HG03135 (cell line): ENCODE measurements around the gene HMGCL.
A peak's percentile ranks its signal among the peaks of the same experiment; 100 is the strongest.
"Not testable (repeated sequence)": the region's sequence is repeated elsewhere in the genome, so short reads cannot be mapped to it uniquely, and the experiment has no call there.

Experiments
- ATAC-seq: cut with Tn5 transposase; IDR thresholded peaks from one replicate; pipeline ENCODE4 v1.9.1; 2021; ENCODE audit warnings: mild to moderate bottlenecking, moderate library complexity; ENCODE audit not compliant: unreplicated experiment

HMGCL gene

DNA sequence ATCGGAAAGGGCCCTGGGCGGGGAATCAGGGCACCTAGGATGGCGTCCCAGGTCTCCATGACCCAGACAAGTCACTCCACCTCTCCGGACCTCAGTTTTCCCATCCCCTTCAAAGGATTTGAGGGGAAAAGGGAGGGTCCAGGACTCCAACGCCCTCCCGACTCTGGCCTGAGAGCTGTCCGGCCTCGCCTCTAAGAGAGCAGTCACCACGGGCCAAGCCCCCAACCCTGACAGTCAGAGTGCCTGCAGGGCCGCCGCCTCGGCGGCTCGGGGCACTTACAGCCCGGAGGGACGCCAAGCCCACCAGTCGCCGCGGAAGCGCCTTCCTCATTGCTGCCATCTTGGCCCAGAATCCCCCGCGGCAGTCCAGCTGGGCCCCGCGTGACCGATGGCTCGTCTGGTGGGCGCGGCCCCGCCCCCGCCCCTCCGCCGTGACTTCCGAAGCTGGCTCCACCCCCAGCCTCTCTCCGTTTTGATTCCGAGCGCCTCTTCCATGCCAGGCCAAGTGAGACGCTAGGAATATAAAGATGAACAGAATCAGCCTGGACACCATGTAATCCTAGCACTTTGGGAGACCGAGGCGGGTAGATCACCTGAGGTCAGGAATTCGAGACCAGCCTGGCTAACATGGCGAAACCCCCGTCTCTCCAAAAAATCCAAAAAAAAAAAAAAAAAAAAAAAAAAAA, at the start of gene HMGCL:
TSS of gene HMGCL (minus strand) at position 354 of the 686 bp plus-strand sequence. CDS start at position 340, 14 bp downstream.
- ATAC-seq: peak; percentile 76

GRCh38 chr1:23872421-23872820, 47.2 kb upstream of the HMGCL start:
- ATAC-seq: no peak

GRCh38 chr1:23869051-23869450, 43.8 kb upstream of the HMGCL start:
- ATAC-seq: no peak

- ATAC-seq: peak; percentile 3
Observed at GRCh38 chr1:23868557-23869016, 43.4 kb upstream of the HMGCL start.

DNA sequence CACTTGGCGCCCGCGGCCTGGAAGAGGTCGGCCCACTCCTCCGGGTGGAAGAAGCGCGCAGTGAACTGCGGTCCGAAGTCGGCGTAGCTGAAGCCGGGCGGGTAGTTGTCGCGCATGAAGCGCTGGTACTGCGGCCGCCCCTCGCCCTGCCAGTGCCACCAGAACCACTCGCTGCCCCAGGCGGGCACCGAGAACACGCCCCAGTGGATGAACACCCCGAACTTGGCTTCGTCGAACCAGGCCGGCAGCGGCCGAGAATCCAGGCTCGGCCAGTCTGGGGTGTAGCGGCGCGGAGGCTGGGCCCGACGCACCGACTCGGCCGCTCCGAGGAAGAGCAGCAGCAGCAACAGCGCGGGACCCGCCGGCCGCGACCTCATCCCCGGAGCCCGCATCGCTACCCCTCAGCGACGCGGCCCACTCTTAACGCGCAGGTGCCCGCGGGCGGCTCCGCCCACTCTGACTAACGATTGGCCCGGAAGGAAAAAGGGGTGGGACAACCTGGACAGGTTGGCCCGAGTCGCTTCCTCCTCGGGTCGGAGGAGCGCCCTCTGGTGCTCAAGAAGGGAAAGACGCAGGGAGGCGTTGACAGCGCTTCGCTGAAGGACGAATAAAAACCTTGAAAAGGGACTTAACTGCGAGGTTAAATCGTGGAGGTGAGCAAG, 42.8 kb upstream of the HMGCL start, which contains the start of gene FUCA1:
TSS of gene FUCA1 (minus strand) at position 396 of the 662 bp plus-strand sequence. CDS start at position 392, 4 bp downstream.
- peak; percentile 88 for ATAC-seq

DNA sequence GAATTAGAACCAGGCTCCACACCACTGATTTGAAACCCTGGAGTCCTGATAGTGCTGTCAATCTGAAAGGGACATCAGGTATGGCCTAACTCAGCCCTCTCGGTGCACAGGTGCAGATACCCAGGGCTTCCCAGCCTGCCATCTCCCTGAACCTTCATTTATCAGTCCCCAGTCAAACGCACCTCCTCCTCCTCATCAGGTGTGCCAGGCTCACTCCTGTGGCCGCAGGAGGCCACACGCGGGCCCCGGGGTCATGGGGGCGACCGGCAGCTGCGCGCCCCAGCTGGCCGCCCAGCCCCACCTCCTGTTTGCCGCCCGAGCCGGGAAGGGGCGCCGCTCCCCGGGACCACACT, 42.3 kb upstream of the HMGCL start:
- peak; percentile 9 for ATAC-seq

DNA sequence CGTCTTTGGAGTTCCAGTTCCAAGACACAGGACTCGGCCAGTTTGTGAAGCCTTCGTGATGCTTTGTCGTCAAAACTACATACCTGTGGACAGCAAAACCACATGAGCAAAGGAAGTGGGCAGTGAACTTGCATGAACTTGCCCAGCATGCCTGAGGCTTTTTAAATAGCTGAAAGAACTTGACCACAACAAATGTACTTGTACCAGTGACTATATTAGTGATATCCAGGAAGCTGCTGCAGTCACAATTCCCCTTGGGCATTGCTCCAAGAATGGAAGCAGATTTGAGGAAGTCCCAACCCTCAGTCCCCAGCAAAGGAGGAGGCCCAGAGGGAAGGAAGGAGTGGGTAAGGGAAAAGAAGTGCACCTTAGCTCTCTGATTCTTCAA, 40.3 kb upstream of the HMGCL start:
- ATAC-seq: no peak

DNA sequence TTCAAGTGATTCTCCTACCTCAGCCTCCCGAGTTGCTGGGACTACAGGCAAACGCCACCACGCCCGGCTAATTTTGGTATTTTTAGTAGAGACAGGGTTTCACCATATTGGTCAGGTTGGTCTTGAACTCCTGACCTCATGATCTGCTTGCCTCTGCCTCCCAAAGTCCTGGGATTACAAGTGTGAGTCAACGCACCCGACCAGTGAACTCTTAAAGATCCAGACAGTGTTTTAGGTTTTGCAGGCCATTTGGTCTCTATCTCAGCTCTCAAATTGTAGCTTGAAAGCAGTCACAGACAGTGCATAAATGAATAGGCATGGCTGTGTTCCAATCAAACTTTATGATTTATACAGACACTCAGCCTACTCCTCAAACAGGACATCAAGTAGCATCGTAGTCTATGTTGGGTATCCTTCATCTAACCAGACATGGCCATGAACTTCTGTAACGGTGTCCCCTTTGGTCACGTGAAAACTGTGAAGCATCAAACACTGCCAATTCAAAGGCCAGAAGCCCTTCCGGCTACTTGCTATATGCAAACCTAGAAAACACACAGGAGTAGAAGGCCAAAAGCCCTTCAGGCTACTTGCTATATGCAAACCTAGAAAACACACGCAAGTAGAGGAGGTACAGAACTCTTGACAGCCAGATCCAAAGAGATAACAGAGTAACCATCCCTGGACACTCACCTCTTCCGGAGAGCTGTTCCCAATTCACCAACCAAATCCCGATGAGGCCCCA, 39.7 kb upstream of the HMGCL start:
- ATAC-seq: no peak

- ATAC-seq: no peak
Observed at GRCh38 chr1:23862640-23863039, 37.4 kb upstream of the HMGCL start.

GRCh38 chr1:23854568-23854967, 29.3 kb upstream of the HMGCL start:
- no peak for ATAC-seq

DNA sequence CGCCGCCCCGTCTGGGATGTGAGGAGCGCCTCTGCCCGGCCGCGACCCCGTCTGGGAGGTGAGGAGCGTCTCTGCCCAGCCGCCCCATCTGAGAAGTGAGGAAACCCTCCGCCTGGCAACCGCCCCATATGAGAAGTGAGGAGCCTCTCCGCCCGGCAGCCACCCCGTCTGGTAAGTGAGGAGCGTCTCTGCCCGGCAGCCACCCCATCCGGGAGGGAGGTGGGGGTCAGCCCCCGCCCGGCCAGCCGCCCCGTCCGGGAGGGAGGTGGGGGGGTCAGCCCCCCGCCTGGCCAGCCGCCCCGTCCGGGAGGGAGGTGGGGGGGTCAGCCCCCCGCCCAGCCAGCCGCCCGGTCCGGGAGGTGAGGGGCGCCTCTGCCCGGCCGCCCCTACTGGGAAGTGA, 27.9 kb upstream of the HMGCL start:
- ATAC-seq: not testable (repeated sequence)

- not testable (repeated sequence) for ATAC-seq
Observed at GRCh38 chr1:23851406-23851805, 26.2 kb upstream of the HMGCL start.

GRCh38 chr1:23848673-23849616, 23.7 kb upstream of the HMGCL start:
- no peak for ATAC-seq

- not testable (repeated sequence) for ATAC-seq
Observed at GRCh38 chr1:23847482-23848095, 22.4 kb upstream of the HMGCL start.

DNA sequence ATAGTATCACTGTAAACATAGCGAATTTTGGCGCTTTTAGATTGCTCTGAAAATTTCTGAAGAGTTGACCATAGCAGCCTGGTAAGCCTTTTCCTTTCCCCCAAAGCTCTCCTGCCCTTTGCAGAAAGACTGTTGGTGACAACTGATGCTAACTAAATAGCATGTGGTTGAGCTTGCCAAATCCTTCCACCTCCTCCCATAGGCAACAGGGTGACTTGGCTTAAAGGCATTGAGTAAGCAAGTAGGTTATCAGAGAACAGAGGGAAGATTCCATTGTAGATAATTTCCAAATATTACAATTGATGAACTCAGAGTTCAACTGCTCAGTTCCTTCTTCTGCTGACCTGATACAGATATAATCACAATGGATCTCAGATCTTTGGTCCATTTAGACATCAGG, 19.9 kb upstream of the HMGCL start:
- no peak for ATAC-seq

DNA sequence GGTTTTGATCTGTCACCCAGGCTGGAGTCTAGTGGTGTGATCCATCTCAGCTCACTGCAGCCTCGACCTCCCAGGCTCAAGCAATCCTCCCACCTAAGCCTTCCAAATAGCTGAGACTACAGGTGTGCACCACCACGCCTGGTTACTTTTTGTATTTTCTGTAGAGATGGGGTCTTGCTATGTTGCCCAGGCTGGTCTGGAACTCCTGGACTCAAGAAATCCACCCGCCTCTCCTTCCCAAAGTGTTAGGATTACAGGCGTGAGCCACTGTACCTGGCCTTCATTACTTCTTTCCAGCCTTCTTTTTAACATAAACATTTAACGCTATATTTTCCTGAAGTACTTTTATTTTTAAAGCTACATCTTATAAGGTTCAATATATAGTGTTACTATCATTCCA, 18.4 kb upstream of the HMGCL start:
- ATAC-seq: no peak

DNA sequence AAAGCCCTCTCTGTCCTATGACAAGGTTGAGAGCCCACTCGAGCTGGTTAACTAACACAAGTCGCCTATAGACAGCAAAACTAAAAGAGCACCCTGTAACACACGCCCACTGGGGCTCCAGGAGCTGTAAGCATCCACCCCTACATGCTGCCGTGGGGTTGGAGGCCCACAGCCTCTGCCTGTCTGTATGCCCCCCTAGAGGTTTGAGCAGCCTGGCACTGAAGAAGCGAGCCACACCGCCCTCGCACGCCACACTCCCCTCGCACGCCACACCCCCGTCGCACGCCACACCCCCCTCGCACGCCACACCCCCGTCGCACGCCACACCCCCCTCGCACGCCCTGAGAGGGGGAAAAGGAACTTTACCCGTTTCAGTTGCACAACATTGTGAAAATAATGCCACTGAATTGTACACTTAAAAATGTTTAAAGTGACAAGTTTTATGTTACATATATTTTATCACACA, 13.2 kb upstream of the HMGCL start:
- peak; percentile 76 for ATAC-seq

DNA sequence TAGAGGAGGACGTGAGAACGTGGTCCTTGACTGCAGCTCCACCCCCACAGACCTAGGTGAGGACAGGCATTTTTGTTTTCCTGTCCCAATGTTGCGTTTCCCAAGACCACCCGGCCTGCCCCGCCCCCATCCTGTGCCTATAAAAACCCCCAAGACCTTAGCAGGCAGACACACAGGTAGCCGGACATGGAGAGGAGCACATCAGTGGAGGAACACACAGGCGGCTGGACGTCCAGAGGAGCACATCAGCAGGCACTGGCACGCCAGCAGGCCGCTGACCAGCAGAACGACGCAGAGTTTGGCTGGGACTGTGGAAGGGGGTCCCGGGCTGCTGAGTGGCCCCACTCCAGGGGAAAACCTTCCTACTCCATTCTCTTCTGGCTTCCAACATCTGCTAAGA, 12.7 kb upstream of the HMGCL start:
- ATAC-seq: peak; percentile 13

DNA sequence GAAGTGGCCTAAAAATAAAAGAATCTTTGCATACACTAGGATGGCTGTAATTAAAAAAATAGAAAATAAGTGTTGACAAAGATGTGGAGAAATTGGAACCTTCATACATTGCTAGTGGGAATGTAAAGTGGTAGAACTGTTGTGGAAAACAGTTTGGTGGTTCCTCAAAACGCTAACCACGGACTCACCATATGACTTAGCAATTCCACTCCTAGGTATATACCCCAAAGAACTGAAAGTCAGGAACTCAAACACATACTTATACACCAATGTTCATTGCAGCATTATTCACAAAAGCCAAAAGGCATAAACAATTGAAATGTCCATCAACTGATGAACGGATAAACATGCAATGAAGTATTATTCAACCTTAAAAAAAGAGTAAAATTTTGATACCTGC, 10.8 kb upstream of the HMGCL start:
- ATAC-seq: no peak

DNA sequence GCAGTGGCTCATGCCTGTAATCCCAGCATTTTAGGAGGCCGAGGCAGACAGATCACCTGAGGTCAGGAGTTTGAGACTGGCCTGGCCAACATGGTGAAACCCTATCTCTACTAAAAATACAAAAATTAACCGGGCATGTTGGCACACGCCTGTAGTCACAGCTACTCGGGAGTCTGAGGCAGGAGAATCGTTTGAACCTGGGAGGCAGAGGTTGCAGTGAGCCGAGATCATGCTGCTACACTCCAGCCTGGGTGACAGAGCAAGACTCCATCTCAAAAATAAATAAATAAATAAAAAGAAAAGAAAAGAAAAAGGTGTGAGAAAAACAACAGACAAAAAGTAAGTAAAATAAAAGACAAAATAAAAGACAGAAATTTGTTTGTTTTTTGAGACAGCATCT, 8.9 kb upstream of the HMGCL start:
- not testable (repeated sequence) for ATAC-seq
